HEK293T (cell line): ENCODE data around the gene RIN2.

Experiments
- CTCF ChIA-PET: fragments of 350-600 bp; formaldehyde crosslinking; extraction: SDS; loops from one replicate; lab custom pipeline; 2021; ENCODE audit warnings: antibody characterized with exemption, inconsistent platforms; lab: Yijun Ruan, JAX
- POLR2A ChIA-PET: fragments of 350-600 bp; formaldehyde crosslinking; extraction: SDS; loops from one replicate; lab custom pipeline; 2020; ENCODE audit warnings: antibody characterized with exemption, inconsistent platforms; lab: Yijun Ruan, JAX
- DNase-seq: peaks from one replicate; pipeline ENCODE4 v3.0.0; 2012; ENCODE audit warnings: mixed read lengths; ENCODE audit errors: extremely low spot score
- ARNT ChIP-seq: fragments of 450-650 bp; IDR thresholded peaks from 2 replicates; pipeline ENCODE4 v1.6.1; 2017; ENCODE audit warnings: mild to moderate bottlenecking
- BHLHE40 ChIP-seq: fragments of 450-650 bp; IDR thresholded peaks from 2 replicates; pipeline ENCODE4 v1.6.1; 2016; ENCODE audit warnings: mild to moderate bottlenecking, moderate library complexity, borderline replicate concordance
- CTBP1 ChIP-seq: fragments of 450-650 bp; IDR thresholded peaks from 2 replicates; pipeline ENCODE4 v1.6.1; 2016; ENCODE audit warnings: borderline replicate concordance
- ELF4 ChIP-seq: fragments of 450-650 bp; IDR thresholded peaks from 2 replicates; pipeline ENCODE4 v1.6.1; 2017; ENCODE audit warnings: antibody characterized with exemption
- FOXA1 ChIP-seq: fragments of 450-650 bp; IDR thresholded peaks from 2 replicates; pipeline ENCODE4 v1.6.1; 2016; ENCODE audit warnings: mild to moderate bottlenecking
- FOXK2 ChIP-seq: fragments of 450-650 bp; IDR thresholded peaks from 2 replicates; pipeline ENCODE4 v1.6.1; 2016; ENCODE audit warnings: mild to moderate bottlenecking
- FOXM1 ChIP-seq: fragments of 450-650 bp; IDR thresholded peaks from 2 replicates; pipeline ENCODE4 v1.6.1; 2017; ENCODE audit warnings: mild to moderate bottlenecking, borderline replicate concordance
- HDGF ChIP-seq: fragments of 450-650 bp; IDR thresholded peaks from 2 replicates; pipeline ENCODE4 v1.6.1; 2017; ENCODE audit warnings: antibody characterized with exemption, borderline replicate concordance
- L3MBTL2 ChIP-seq: fragments of 450-650 bp; conservative IDR thresholded peaks from 2 replicates; pipeline ENCODE4 v1.6.1; 2016; ENCODE audit warnings: mild to moderate bottlenecking
- LEF1 ChIP-seq: fragments of 450-650 bp; IDR thresholded peaks from 2 replicates; pipeline ENCODE4 v1.6.1; 2017; ENCODE audit warnings: mild to moderate bottlenecking, borderline replicate concordance
- NFRKB ChIP-seq: fragments of 450-650 bp; IDR thresholded peaks from 2 replicates; pipeline ENCODE4 v1.6.1; 2016; ENCODE audit warnings: mild to moderate bottlenecking, moderate library complexity
- PKNOX1 ChIP-seq: fragments of 450-650 bp; IDR thresholded peaks from 2 replicates; pipeline ENCODE4 v1.6.1; 2016
- SP1 ChIP-seq: fragments of 450-650 bp; IDR thresholded peaks from 2 replicates; pipeline ENCODE4 v1.6.1; 2017
- SUZ12 ChIP-seq: fragments of 450-650 bp; IDR thresholded peaks from 2 replicates; pipeline ENCODE4 v1.6.1; 2016; ENCODE audit warnings: mild to moderate bottlenecking
- TARDBP ChIP-seq: fragments of 450-650 bp; IDR thresholded peaks from 2 replicates; pipeline ENCODE4 v1.6.1; 2016
- ZNF384 ChIP-seq: fragments of 450-650 bp; IDR thresholded peaks from 2 replicates; pipeline ENCODE4 v1.6.1; 2016

The RIN2 gene

DNA sequence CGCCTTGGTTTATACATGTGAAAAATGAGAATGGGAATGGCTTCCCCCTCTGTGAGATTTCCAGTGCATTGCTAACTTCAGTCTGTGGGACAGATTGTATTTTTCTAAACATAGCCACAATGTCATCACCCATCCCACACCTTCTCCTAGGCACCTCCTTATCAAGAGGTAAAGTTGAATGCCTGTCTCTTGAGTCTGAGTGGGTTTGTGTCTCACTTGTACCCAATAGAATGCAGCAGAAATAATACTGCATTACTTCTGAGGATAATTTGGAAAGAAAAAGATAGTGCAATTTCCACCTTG lies 27.9 kb downstream of the RIN2 start:
- no peak for TF ChIP-seq CTBP1
- TF ChIP-seq ELF4, result no peak
- TF ChIP-seq SP1, result no peak

DNA sequence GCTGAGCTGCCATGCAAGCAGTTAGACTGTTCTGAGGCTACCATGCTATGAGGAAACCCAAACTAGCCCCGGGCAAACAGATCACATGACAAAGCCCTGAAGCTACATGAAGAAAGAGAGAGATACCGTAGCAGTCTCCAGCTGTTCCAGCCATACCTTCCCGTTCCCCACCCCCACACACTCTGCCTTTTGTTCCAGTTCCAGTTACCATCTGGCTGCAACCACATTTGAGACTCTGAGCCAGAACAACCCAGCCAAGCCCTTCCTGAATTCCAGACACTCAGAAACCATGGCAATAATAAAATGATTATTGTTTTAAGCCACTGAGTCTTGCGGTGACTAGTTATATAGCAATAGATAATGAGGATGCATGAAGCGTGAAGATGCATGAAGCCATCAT lies 28.3 kb downstream of the RIN2 start:
- TF ChIP-seq FOXA1, result no peak
- no peak for TF ChIP-seq BHLHE40
- no peak for TF ChIP-seq ELF4
- TF ChIP-seq PKNOX1, result no peak
- no peak for TF ChIP-seq LEF1
- TF ChIP-seq HDGF, result no peak
- TF ChIP-seq CTBP1, result no peak
- no peak for DNase-seq
- POLR2A ChIA-PET, result no interaction called here
- CTCF ChIA-PET, result interaction anchor here (1.7 kb wide), 1 partner anchor 208 kb away, joined by 6 read pairs; no protein-coding TSS in a partner anchor

More for the DNA sequence above, 27.9 kb downstream of the RIN2 start:
- ChIA-PET CTCF (interaction anchor here (0.6 to 1.7 kb wide), 2 partner anchors 73 to 208 kb away, joined by 3 to 6 read pairs; no protein-coding TSS in a partner anchor), POLR2A (no interaction called here)
- DNase-seq, result no peak

GRCh38 chr20:19787366-19787765 lies 29.3 kb downstream of the RIN2 start:
- DNase-seq, result no peak
- TF ChIP-seq FOXA1, result no peak
- no peak for TF ChIP-seq PKNOX1
- no peak for TF ChIP-seq FOXK2
- no peak for TF ChIP-seq FOXM1
- TF ChIP-seq L3MBTL2, result no peak
- ChIA-PET POLR2A (no interaction called here), CTCF (no interaction called here)

DNA sequence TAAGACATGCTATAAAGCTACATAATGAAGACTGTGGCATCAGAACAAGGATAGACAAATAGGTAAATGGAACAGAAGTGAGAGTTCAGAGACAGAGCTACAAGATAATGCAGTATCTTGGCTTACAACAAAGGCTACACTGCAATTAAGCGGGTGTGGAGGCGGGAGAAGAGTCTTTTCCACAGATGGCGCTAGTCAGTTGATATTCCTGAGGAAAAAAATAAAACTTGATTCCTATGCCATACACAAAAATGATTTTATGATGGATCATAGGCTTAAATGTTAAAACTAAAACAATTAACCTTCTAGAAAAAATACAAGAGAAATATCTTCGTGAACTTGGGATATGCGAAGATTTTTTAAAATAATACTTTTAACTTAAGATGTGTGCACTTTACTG lies 31.0 kb downstream of the RIN2 start:
- CTCF ChIA-PET, result no interaction called here
- TF ChIP-seq NFRKB, result no peak
- TF ChIP-seq PKNOX1, result no peak
- no peak for TF ChIP-seq LEF1
- no peak for TF ChIP-seq FOXK2
- TF ChIP-seq L3MBTL2, result no peak
- TF ChIP-seq FOXM1, result no peak
- no peak for TF ChIP-seq FOXA1
- TF ChIP-seq ZNF384, result no peak
- no peak for TF ChIP-seq BHLHE40
- no peak for TF ChIP-seq TARDBP
- TF ChIP-seq HDGF, result no peak
- no peak for TF ChIP-seq SUZ12
- TF ChIP-seq ARNT, result no peak
- TF ChIP-seq ELF4, result no peak
- no peak for TF ChIP-seq CTBP1
- POLR2A ChIA-PET, result no interaction called here
- DNase-seq, result no peak

- no peak for DNase-seq
- POLR2A ChIA-PET, result no interaction called here
- CTCF ChIA-PET, result no interaction called here
- TF ChIP-seq TARDBP (no peak), ELF4 (no peak), FOXM1 (no peak), NFRKB (no peak), ARNT (no peak), BHLHE40 (no peak), CTBP1 (no peak), FOXK2 (no peak), FOXA1 (no peak), L3MBTL2 (no peak), ZNF384 (no peak), HDGF (no peak), SP1 (no peak), LEF1 (no peak)
These were observed 31.4 kb downstream of the RIN2 start for GRCh38 chr20:19789446-19789845.

DNA sequence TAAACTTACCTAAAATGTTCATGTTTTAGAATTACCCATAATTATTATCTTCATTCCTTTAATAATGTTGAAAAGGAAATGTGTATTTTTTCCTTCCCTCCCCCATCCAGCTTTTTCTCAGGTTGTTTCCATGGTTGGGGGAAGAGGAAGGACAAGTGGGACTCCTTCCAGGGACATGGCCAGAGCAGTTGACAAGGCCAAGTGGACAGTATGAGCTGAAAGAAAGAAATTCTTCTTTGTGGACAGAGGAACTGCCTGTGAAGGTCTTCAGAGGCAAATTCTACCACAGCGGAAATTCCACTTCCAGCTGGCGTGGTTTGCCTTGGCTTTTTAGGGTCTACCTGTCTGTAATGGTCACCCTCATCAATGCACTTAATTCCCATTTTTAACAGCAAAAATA lies 33.8 kb downstream of the RIN2 start:
- ChIA-PET CTCF (no interaction called here), POLR2A (no interaction called here)
- DNase-seq, result no peak
- TF ChIP-seq FOXM1 (no peak), ARNT (no peak), L3MBTL2 (no peak), HDGF (no peak)

DNA sequence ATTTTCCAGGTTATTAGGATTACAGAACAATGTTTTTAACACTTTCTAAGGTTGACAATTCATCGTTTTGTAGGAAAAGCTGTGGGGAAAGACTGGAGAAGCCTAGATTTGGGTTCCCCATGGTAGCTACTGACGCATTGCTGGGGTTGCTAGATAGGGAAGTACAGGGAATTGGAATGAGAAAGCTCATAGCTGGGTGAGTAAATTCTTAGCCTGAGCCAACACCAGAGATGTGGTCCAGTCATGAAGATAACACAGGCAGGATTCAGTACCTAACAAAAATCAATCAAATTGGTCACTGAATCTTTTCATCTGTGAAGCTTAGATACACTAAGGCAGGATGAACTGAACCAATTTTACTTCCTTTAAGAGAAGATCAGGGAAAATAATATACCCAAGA lies 35.7 kb downstream of the RIN2 start:
- no peak for TF ChIP-seq LEF1
- no peak for TF ChIP-seq ARNT
- TF ChIP-seq ELF4, result no peak
- no peak for TF ChIP-seq FOXK2
- TF ChIP-seq FOXA1, result no peak
- TF ChIP-seq NFRKB, result no peak
- TF ChIP-seq TARDBP, result no peak
- no peak for TF ChIP-seq CTBP1
- TF ChIP-seq PKNOX1, result no peak
- no peak for TF ChIP-seq SUZ12
- TF ChIP-seq SP1, result no peak
- no peak for TF ChIP-seq HDGF
- TF ChIP-seq BHLHE40, result no peak
- TF ChIP-seq ZNF384, result no peak
- no peak for TF ChIP-seq L3MBTL2
- no peak for TF ChIP-seq FOXM1
- CTCF ChIA-PET, result no interaction called here
- POLR2A ChIA-PET, result no interaction called here
- DNase-seq, result no peak
